Mesodermal cell (in vitro differentiated cells): Measurements from ENCODE around the gene LAMTOR4.
"Not testable (repeated sequence)": the region's sequence is repeated elsewhere in the genome, so short reads cannot be mapped to it uniquely, and the experiment has no call there.

Experiments
- H3K27ac ChIP-seq: 2 replicates; pipeline ENCODE4 v1.7.0; 2013; ENCODE audit warnings: mild to moderate bottlenecking, low read depth, low read length, moderate library complexity; ENCODE audit not compliant: severe bottlenecking
- H3K36me3 ChIP-seq: 2 replicates; pipeline ENCODE4 v1.7.1; 2013; ENCODE audit warnings: mild to moderate bottlenecking, low read length, moderate library complexity; ENCODE audit not compliant: control insufficient read depth, insufficient read depth
- H3K4me1 ChIP-seq: one replicate; pipeline ENCODE4 v1.7.1; 2013; ENCODE audit warnings: mild to moderate bottlenecking, low read length; ENCODE audit not compliant: insufficient read depth, control insufficient read depth, poor library complexity, severe bottlenecking
- H3K4me3 ChIP-seq: 2 replicates; pipeline ENCODE4 v1.7.0; 2013; ENCODE audit warnings: low read length, control low read depth, mild to moderate bottlenecking; ENCODE audit not compliant: insufficient read depth, poor library complexity, severe bottlenecking; ENCODE audit errors: extremely low read depth
- H3K9me3 ChIP-seq: 2 replicates; pipeline ENCODE4 v1.7.1; 2013; ENCODE audit warnings: mild to moderate bottlenecking, low read length, moderate library complexity; ENCODE audit not compliant: control insufficient read depth
- WGBS, 2 experiments: methylation state at CpG; one replicate each; pipeline ENCODE4 v1.1.5; 2013; ENCODE audit warnings: missing lambda C conversion rate in 2 of 2; ENCODE audit not compliant: insufficient coverage in 2 of 2; 5-methylcytosine and 5-hydroxymethylcytosine counted together

Gene LAMTOR4

DNA sequence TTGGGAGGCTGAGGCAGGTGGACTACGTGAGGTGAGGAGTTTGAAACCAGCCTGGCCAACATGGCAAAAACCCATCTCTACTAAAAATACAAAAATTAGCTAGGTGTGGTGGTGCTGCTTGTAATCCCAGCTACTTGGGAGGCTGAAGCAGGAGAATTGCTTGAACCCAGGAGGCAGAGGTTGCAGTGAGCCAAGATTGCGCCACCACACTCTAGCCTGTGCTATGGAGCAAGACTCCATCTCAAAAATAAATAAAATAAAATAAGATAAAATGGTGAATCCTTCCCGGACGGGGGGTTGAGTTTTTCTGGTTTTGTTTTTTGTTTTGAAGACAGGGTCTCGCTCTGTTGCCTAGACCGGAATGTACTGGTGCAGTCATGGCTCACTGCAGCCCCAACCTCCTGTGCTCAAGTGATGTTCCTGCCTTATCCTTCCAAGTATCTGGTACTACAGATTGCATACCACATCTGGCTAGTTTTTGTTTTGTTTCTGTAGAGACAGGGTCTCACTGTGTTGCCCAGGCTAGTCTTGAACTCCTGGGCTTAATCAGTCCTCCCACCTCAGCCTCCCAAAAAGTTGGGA, 43.7 kb downstream of the LAMTOR4 start:
- H3K4me1 ChIP-seq, H3K4me3 ChIP-seq, H3K27ac ChIP-seq, H3K36me3 ChIP-seq, H3K9me3 ChIP-seq: not testable (repeated sequence)
- WGBS, 2 experiments, result 100% methylated on average over 1 to 4 of the region's 6 CpGs

DNA sequence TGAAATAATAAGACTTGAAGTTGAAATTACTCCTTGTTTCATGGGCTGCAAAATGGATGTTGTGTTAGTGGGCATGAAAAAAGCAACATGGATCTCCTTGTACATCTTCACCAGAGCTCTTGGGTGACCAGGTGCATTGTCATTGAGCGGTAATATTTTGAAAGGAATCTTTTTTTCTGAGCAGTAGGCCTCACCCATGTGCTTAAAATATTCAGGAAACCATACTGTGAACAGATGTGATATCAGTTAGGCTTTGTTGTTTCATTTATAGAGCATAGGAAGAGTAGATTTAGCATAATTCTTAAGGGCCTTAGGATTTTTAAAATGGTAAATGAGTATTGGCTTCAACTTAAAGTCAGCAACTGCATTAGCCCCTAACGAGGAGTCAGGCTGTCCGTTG, 44.3 kb downstream of the LAMTOR4 start:
- no peaks in the 10 kb centered on the region for H3K9me3 ChIP-seq
- H3K27ac ChIP-seq, result no peak overlapping the region
- WGBS, 2 experiments, result 80% methylated on average over 2 of the region's 3 CpGs; no CpG with 5 or more reads in 1 of the 2 experiments
- H3K4me1 ChIP-seq, result no peaks in the 10 kb centered on the region
- no peak overlapping the region for H3K4me3 ChIP-seq
- no peaks in the 10 kb centered on the region for H3K36me3 ChIP-seq

DNA sequence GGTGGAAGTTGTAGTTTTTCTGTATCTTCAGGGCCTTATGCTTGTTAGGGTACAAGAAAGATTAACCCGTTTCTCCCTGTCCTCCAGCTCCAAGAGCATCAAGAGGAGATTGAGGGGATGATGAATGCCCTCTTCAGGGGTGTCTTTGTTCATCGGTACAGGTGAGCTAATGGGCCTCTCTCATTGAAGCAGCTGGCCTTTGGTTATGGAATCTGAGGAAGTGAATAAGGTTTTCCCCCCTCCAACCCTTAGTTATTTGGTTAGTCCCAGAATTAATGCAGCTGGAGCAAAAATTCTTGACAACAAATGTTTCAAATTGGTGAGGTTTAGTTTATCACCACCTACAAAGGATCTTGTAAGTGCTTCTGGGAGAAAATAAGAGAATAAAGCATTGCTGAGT, 46.5 kb downstream of the LAMTOR4 start:
- 40% methylated on average over 1 of the region's 2 CpGs; no CpG with 5 or more reads in 1 of the 2 experiments for WGBS, 2 experiments
- no peaks in the 10 kb centered on the region for H3K9me3 ChIP-seq
- H3K36me3 ChIP-seq, result no peaks in the 10 kb centered on the region
- H3K27ac ChIP-seq, result no peak overlapping the region
- H3K4me1 ChIP-seq, result peaks cover 3% of the 10 kb centered on the region
- no peak overlapping the region for H3K4me3 ChIP-seq

DNA sequence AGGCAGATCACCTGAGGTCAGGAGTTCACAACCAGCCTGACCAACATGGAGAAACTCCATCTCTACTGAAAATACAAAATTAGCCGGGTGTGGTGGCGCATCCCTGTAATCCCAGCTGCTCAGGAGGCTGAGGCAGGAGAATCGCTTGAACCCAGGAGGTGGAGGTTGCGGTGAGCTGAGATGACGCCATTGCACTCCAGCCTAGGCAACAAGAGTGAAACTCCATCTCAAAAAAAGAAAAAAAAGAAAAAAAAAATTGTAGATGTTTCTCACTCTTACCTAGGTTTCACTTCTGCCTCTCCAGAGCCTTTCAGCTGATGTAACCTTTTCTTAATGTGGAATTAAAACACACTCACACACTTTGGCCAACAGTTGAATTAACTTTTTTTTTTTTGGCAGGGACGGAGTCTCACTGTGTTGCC, 47.2 kb downstream of the LAMTOR4 start:
- WGBS, 2 experiments, result 76 to 85% methylated on average over 3 to 6 of the region's 6 CpGs
- not testable (repeated sequence) for H3K36me3 ChIP-seq

DNA sequence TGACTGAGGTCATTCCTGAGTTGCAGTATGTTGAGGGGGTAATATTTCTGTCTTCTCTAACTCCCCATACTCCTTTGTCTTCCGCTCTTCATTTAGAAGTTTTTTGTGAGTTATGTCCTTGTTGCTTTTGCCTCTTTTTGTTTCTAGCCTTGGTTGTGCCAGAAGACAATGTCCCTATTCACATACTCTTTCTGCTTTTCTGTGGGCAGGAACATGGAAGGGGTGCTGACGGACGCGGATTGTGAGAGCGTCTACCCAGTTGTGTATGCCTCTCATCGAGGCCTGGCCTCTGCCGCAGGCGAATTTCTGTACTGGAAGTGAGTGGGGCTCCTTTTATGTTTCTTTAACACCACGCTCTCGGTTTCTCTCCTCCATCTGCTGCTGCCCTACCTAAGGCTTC, 49.5 kb downstream of the LAMTOR4 start:
- no peak overlapping the region for H3K27ac ChIP-seq
- 91 to 97% methylated on average over 4 to 8 of the region's 10 CpGs for WGBS, 2 experiments
- no peaks in the 10 kb centered on the region for H3K9me3 ChIP-seq
- H3K36me3 ChIP-seq, result no peaks in the 10 kb centered on the region
- peaks cover 8% of the 10 kb centered on the region for H3K4me1 ChIP-seq
- H3K4me3 ChIP-seq, result no peak overlapping the region

More for the DNA sequence above, 47.2 kb downstream of the LAMTOR4 start:
- not testable (repeated sequence) for H3K27ac ChIP-seq, H3K4me3 ChIP-seq, H3K4me1 ChIP-seq, H3K9me3 ChIP-seq

DNA sequence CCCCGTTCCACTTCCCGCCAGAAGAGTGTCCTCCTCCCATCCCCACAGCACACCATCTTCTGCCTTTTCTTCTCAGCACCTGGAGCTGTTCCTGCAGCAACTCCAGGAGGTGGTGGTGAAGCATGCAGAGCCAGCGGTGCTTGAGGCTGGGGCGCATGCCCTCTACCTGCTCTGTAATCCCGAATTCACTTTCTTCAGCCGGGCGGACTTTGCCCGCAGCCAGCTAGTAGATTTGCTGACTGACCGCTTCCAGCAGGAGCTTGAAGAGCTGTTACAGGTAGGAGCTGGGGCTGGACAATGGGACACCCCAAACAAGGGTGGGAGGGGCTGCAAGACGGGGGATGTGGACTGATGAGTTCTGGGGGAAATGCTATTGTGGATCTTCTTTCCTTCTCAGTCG, 52.0 kb downstream of the LAMTOR4 start:
- WGBS, 2 experiments, result 88 to 91% methylated on average over 4 to 9 of the region's 11 CpGs
- H3K36me3 ChIP-seq, result no peaks in the 10 kb centered on the region
- H3K4me3 ChIP-seq, result no peak overlapping the region
- no peaks in the 10 kb centered on the region for H3K9me3 ChIP-seq
- no peak overlapping the region for H3K27ac ChIP-seq
- peaks cover 11% of the 10 kb centered on the region for H3K4me1 ChIP-seq
